SU-DHL-6 (cell line): ENCODE results near the gene KRT39.

Source experiments
- H2AFZ ChIP-seq: fragments of 200-600 bp; sonication (generic); 2 replicates; pipeline ENCODE4 v1.6.1; 2014; ENCODE audit warnings: low read depth, mild to moderate bottlenecking, moderate library complexity, mixed read lengths, antibody characterized with exemption, low read length; ENCODE audit not compliant: severe bottlenecking
- H3F3A ChIP-seq: fragments of 200-600 bp; shearing (Covaris generic); 2 replicates; pipeline ENCODE4 v1.6.0; 2016; ENCODE audit warnings: antibody characterized with exemption, mild to moderate bottlenecking; ENCODE audit not compliant: insufficient read depth
- H3K27ac ChIP-seq: fragments of 200-600 bp; sonication (generic); 2 replicates; pipeline ENCODE4 v1.5.1; 2016; ENCODE audit warnings: low read depth, mild to moderate bottlenecking, low read length, moderate library complexity, mixed read lengths
- H3K27me3 ChIP-seq: fragments of 200-600 bp; sonication (generic), shearing (Covaris generic); 2 replicates; pipeline ENCODE4 v1.6.0; 2014; ENCODE audit warnings: mild to moderate bottlenecking, low read length
- H3K36me3 ChIP-seq: fragments of 200-600 bp; sonication (generic); 2 replicates; pipeline ENCODE4 v1.6.1; 2014; ENCODE audit warnings: mild to moderate bottlenecking, low read length, mixed read lengths
- H3K4me2 ChIP-seq: fragments of 300-600, 200-600 bp; shearing (Covaris generic), sonication (generic); 2 replicates; pipeline ENCODE4 v1.6.0; 2014; ENCODE audit warnings: low read length, low read depth, mild to moderate bottlenecking; ENCODE audit not compliant: poor library complexity, severe bottlenecking
- H3K4me3 ChIP-seq: fragments of 200-600 bp; sonication (generic); 2 replicates; pipeline ENCODE4 v1.5.1; 2014; ENCODE audit warnings: antibody characterized with exemption, low read length, mild to moderate bottlenecking, mixed read lengths; ENCODE audit not compliant: insufficient read depth, poor library complexity, severe bottlenecking
- H3K79me2 ChIP-seq: fragments of 200-600 bp; sonication (generic); 2 replicates; pipeline ENCODE4 v1.6.1; 2014; ENCODE audit warnings: mild to moderate bottlenecking, low read length, moderate library complexity; ENCODE audit not compliant: insufficient read depth
- H3K9ac ChIP-seq: fragments of 200-600 bp; sonication (generic); 2 replicates; pipeline ENCODE4 v1.7.0; 2014; ENCODE audit warnings: mild to moderate bottlenecking, low read length
- H3K9me2 ChIP-seq: fragments of 200-600 bp; sonication (generic); replicated peaks from 2 replicates; pipeline ENCODE4 v1.6.1; 2014; ENCODE audit warnings: low read length; ENCODE audit not compliant: insufficient read depth
- H3K9me3 ChIP-seq: fragments of 200-600 bp; sonication (generic); 2 replicates; pipeline ENCODE4 v1.6.1; 2014; ENCODE audit warnings: low read length, mixed read lengths; ENCODE audit not compliant: insufficient read depth
- H4K20me1 ChIP-seq: fragments of 200-600 bp; sonication (generic); 2 replicates; pipeline ENCODE4 v1.6.1; 2014; ENCODE audit warnings: low read depth, mild to moderate bottlenecking, antibody characterized with exemption, low read length, moderate library complexity, mixed read lengths
- EZH2phosphoT487 ChIP-seq: fragments of 200-600 bp; sonication (generic), shearing (Covaris generic); conservative IDR thresholded peaks from 2 replicates; pipeline ENCODE4 v1.6.1; 2018; ENCODE audit warnings: mild to moderate bottlenecking, antibody characterized with exemption, low read length, moderate library complexity, mixed read lengths
- TF ChIP-seq, protein P1 (sequence below): fragments of 200-600 bp; sonication (generic); IDR thresholded peaks from one replicate; pipeline ENCODE4 v1.5.1; 2017; ENCODE audit warnings: antibody characterized with exemption, mild to moderate bottlenecking, low read length, moderate library complexity; ENCODE audit not compliant: insufficient read depth, poor library complexity, severe bottlenecking

The KRT39 gene

DNA sequence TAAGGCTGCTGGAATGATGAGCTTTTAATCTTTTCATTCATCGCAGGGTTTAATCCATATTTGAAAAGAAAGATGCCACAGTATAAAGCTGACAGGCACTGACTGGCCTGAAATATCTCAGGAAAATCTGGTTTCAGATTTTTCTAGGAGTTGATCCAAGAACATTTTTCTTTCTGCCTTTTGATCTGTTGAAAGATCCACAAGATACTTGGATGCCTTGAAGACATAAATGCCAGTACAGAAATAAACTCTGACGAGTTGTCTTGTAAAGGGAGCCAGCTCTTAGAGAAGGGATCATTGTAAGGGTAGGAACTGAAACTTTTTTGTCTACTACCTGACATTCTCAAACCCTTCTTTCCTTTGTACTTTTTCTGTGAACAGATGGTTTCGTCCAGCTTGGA, 56.3 kb downstream of the KRT39 start:
- Histone ChIP-seq H3K27ac (no peak overlapping the region), H3K27me3 (no peaks in the 10 kb centered on the region), H3K9me2 (no peaks in the 10 kb centered on the region), H3K4me2 (no peak overlapping the region), H3K4me3 (no peak overlapping the region), H3K9me3 (no peaks in the 10 kb centered on the region), H3K36me3 (no peaks in the 10 kb centered on the region), H3K9ac (no peak overlapping the region), H3K79me2 (no peaks in the 10 kb centered on the region), H3F3A (no peaks in the 10 kb centered on the region), H4K20me1 (no peaks in the 10 kb centered on the region), H2AFZ (no peak overlapping the region)
- no peak for TF ChIP-seq EZH2phosphoT487
- TF ChIP-seq, protein P1, sequence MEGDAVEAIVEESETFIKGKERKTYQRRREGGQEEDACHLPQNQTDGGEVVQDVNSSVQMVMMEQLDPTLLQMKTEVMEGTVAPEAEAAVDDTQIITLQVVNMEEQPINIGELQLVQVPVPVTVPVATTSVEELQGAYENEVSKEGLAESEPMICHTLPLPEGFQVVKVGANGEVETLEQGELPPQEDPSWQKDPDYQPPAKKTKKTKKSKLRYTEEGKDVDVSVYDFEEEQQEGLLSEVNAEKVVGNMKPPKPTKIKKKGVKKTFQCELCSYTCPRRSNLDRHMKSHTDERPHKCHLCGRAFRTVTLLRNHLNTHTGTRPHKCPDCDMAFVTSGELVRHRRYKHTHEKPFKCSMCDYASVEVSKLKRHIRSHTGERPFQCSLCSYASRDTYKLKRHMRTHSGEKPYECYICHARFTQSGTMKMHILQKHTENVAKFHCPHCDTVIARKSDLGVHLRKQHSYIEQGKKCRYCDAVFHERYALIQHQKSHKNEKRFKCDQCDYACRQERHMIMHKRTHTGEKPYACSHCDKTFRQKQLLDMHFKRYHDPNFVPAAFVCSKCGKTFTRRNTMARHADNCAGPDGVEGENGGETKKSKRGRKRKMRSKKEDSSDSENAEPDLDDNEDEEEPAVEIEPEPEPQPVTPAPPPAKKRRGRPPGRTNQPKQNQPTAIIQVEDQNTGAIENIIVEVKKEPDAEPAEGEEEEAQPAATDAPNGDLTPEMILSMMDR: no peak

DNA sequence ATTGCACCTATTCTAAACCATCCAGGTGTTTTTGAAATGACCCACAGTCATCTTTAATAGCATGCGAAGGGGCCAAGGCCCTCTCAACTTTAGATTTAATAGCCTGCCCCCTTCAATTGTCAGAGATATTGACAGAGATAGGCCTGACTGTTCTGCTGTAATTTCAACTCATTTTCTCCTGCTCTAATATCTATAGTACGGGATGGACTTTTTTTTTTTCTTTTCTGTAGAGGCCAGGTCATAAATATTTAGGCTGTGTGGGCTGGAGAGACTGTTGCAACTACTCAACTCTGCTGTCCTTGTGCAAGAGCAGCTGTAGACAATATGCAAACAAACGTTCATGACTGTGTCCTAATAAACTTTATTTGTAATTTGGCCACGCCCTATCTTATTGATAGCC, 57.0 kb downstream of the KRT39 start:
- Histone ChIP-seq H3K4me3 (no peak overlapping the region), H3K9me2 (no peaks in the 10 kb centered on the region), H2AFZ (no peak overlapping the region), H3K27me3 (no peaks in the 10 kb centered on the region), H3F3A (no peaks in the 10 kb centered on the region), H3K79me2 (no peaks in the 10 kb centered on the region), H3K4me2 (no peak overlapping the region), H4K20me1 (no peaks in the 10 kb centered on the region), H3K27ac (no peak overlapping the region), H3K9ac (no peak overlapping the region), H3K9me3 (no peaks in the 10 kb centered on the region), H3K36me3 (no peaks in the 10 kb centered on the region)
- TF ChIP-seq, protein P1: no peak
- TF ChIP-seq EZH2phosphoT487: no peak

DNA sequence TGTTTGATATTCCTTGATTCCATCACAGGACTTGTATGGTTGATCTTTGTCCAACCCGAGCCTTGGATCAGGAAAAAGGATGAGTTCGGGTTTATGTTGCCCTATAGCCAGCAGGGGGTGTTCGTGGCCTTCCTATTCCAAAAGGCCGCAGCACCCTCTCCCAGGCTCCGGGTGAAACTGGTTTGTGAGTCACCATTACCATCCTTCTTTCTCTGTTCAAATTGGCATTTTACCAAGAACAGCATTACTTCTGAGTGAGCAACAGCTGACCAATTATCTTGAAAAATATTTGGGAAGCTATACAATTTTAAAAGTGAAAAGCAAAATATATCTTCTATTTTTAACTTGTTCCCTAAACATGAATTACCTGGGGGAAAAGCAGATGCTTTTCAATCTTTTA, 57.4 kb downstream of the KRT39 start:
- TF ChIP-seq, protein P1: peak; percentile 54
- no peak for TF ChIP-seq EZH2phosphoT487
- no peak overlapping the region for H3K4me3 ChIP-seq
- no peaks in the 10 kb centered on the region for H3K36me3 ChIP-seq
- no peaks in the 10 kb centered on the region for H4K20me1 ChIP-seq
- no peaks in the 10 kb centered on the region for H3K27me3 ChIP-seq
- H3K4me2 ChIP-seq: no peak overlapping the region
- no peaks in the 10 kb centered on the region for H3K9me3 ChIP-seq
- H3K27ac ChIP-seq: no peak overlapping the region
- H3K9ac ChIP-seq: no peak overlapping the region
- no peaks in the 10 kb centered on the region for H3K9me2 ChIP-seq
- no peak overlapping the region for H2AFZ ChIP-seq
- no peaks in the 10 kb centered on the region for H3K79me2 ChIP-seq
- H3F3A ChIP-seq: no peaks in the 10 kb centered on the region
